Pancreas (tissue), 10 donors: ENCODE measurements around the gene LHFPL5. TPM values are rescaled to one million over a fixed set of nuclear protein-coding genes. Genes with fewer than 3 reads are reported as not detected.

Experiments used
- ATAC-seq, 4 donors: fragments of 200-7000 bp; cut with Tn5 transposase; one replicate each; pipeline versions ENCODE4 v1.8.0 to v1.9.1; 2020; ENCODE audit warnings: mild to moderate bottlenecking in 4 of 4, moderate library complexity in 4 of 4
- DNase-seq, 6 donors: peaks; one replicate each; pipeline ENCODE4 v3.0.0-alpha.2; 2020
- FAIRE-seq: peaks from 2 replicates; lab custom pipeline; 2012; peaks lifted over from hg19 to GRCh38; lab: Jason Lieb, UNC
- H3K27ac ChIP-seq, 4 donors: fragments of 200-600 bp; sonication (generic); 1 replicate in 3 of 4; 2 replicates in 1 of 4; pipeline versions ENCODE4 v1.5.0 to v1.8.0; 2020
- H3K27me3 ChIP-seq, 4 donors: fragments of 200-600 bp; one replicate each; pipeline ENCODE4 v1.8.0; 2021
- H3K36me3 ChIP-seq, 3 donors: fragments of 200-600 bp; sonication (generic) in 1 of 3; one replicate each; pipeline versions ENCODE4 v1.5.0 to v1.8.0; 2020 to 2021
- H3K4me1 ChIP-seq, 3 donors: fragments of 200-600 bp; one replicate each; pipeline ENCODE4 v1.8.0; 2021
- H3K4me3 ChIP-seq, 4 donors: fragments of 200-600 bp; sonication (generic) in 2 of 4; one replicate each; pipeline versions ENCODE4 v1.5.0 to v1.8.0; 2020 to 2021
- H3K9me3 ChIP-seq, 4 donors: fragments of 200-600 bp; one replicate each; pipeline ENCODE4 v1.8.0; 2021
- CTCF ChIP-seq, 4 donors: fragments of 200-600 bp; sonication (generic) in 3 of 4; IDR thresholded peaks; one replicate each; pipeline versions ENCODE4 v1.5.0 to v1.8.0; 2021; ENCODE audit warnings: antibody characterized with exemption in 4 of 4
- WGBS, 2 donors: extraction: QIAGEN DNeasy Blood & Tissue Kit; methylation state at CpG; one replicate each; pipeline ENCODE4 v1.1.7; 2013; 5-methylcytosine and 5-hydroxymethylcytosine counted together
- intact Hi-C, 3 donors: fragments of 100-400 bp; cut with DNase I; formaldehyde crosslinking; loops; one replicate each; pipeline versions ENCODE4 v1.11.1 to v1.14.2; 2022
- polyA plus RNA-seq, 2 donors: library from polyadenylated mRNA; stranded (reverse); fragments of 200-250 nt; gene quantifications; one replicate each; pipeline ENCODE4 v1.2.3, GENCODE V29; 2013
- total RNA-seq, 6 donors: library from RNA; stranded (reverse); fragmentation: NEBNext Ultra II Directional in 4 of 6; extraction: Animal tissue kit (Norgen Biotek cat#: 25700) in 4 of 6; gene quantifications; one replicate each; pipeline versions ENCODE4 v1.2.1 to v1.2.4, GENCODE V29; 2021 to 2023
- donor health status: healthy with polysubstance abuse.
- donor health status: DM: no; HTN: no; CAD: no; lungs with moderate emphysema.
- donor health status: DM: no; HTN: no; CAD: no.
- donor health status: control.
- donor health status: control.
- donor health status: Bipolar disorder and iron deficiency.
- donor health status: DM: yes; HTN: yes; CAD: no.
- donor health status: DM: no; HTN: no; CAD: no.
- donor health status: DM: no; HTN: no; CAD: no.
- donor health status: DM: yes; HTN: yes; CAD: no.

LHFPL5 gene
- total and polyA plus RNA-seq, 8 donors = 1.3 to 4.2 (median 2.8) TPM

DNA sequence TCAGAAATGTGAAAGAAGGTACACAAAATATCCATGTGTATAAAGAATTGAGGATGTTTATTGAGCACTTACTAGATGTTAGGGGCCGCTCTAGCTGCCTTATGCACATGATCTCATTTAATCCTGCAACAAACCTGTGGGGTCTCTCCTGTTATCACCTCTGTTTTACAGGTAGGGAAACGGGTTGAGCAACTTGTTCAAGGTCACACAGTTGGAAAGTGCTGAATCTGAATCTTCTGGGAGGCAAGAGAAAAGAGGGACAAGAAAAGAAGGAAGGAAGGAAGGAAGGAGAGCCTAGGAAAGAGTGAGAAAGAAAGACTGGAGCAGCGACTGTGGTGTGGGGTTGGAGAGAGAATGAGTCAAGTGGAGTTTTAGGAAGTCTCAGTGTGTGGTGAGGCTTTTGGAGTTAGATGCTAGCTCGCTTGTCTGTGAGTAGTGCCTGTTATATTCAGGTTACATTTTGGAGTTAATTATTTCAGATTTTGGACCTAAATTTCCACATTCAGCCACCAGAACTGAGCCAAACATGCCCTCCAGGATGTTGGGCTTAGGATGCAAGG lies 16.6 kb upstream of the LHFPL5 start:
- Histone ChIP-seq H3K36me3 (no peaks in the 10 kb centered on the region), H3K4me3 (peak overlapping the region in 1 of 4 donors; percentile 26), H3K4me1 (peaks cover 0 to 5% (median 0%) of the 10 kb centered on the region in 3 donors), H3K27ac (peak overlapping the region; percentile 6 to 66 (median 32)), H3K9me3 (no peaks in the 10 kb centered on the region), H3K27me3 (no peaks in the 10 kb centered on the region)
- ATAC-seq = peak in 3 of 4 donors; percentile 4 to 15 (median 10)
- WGBS, 2 donors = 35 to 37% methylated on average over 4 of the region's 4 CpGs
- no peak for FAIRE-seq
- intact Hi-C loops = no loop called here
- peak in 2 of 6 donors; percentile 50 to 53 for DNase-seq
- TF ChIP-seq CTCF (IDR thresholded peaks at IDR 0.05) = no peak

DNA sequence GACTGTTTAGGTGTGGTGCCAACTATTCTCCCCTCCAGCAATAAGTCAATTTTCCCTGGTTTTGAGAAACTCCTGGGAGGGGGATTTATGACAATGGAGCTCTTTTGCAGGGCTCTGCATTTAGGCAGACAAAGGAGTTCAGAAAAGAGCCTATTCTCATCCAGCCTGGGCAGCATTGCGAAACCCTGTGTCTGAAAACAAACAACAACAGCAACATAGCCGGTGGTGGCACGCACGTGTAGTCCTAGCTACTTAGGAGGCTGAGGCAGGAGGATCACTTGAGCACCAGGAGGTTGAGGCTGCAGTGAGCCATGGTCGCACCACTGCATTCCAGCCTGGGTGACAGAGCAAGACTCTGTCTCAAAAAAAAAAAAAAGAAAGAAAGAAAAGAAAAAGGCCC lies 14.5 kb upstream of the LHFPL5 start:
- H3K36me3 ChIP-seq = peaks cover 0 to 12% (median 6%) of the 10 kb centered on the region in 3 donors
- no peak overlapping the region for H3K27ac ChIP-seq
- peaks cover 0 to 5% (median 0%) of the 10 kb centered on the region in 3 donors for H3K4me1 ChIP-seq
- H3K27me3 ChIP-seq = no peaks in the 10 kb centered on the region
- no peaks in the 10 kb centered on the region for H3K9me3 ChIP-seq
- intact Hi-C loops = no loop called here
- no peak for TF ChIP-seq CTCF (IDR thresholded peaks at IDR 0.05)
- peak in 5 of 6 donors; percentile 27 to 84 (median 57) for DNase-seq
- FAIRE-seq = no peak
- ATAC-seq = peak in 1 of 4 donors; percentile 0
- no peak overlapping the region for H3K4me3 ChIP-seq
- WGBS, 2 donors = 33 to 35% methylated on average over 5 of the region's 5 CpGs

- intact Hi-C loops = no loop called here
- FAIRE-seq = no peak
Observed at GRCh38 chr6:35794536-35795452, 10.4 kb upstream of the LHFPL5 start.

DNA sequence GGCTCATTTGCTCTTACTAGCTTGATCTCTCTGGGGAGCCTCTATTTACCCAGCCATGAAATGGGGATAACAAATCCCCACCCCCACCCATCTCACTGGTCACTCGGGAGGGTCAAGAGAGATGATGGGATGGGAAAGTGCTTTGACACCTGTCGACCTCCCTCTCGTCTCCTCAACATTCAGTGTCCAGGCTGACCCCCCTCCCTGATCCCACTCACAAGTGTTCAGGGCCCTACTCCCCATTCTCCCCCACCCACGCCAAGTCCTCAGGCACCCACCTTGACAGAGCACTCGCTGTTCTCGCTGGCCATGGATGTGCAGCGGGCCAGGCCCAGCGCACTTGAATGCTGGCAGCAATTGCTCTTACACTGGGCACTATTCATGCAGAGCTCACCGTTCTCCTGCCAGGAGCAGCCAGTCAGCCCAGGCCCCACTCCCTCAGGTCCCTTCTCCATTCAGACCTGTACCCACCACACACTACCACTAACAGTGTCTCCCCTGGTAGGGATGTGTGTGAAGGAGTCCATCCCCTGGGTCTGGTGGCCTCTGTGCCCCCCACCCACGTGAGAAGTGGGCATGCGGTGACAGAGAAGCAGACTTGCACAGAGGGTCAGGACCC lies 9.6 kb upstream of the LHFPL5 start:
- ATAC-seq (no peak), FAIRE-seq (no peak), DNase-seq (peak in 4 of 6 donors; percentile 34 to 84 (median 61))
- Histone ChIP-seq H3K9me3 (no peaks in the 10 kb centered on the region), H3K27me3 (no peaks in the 10 kb centered on the region), H3K4me3 (peak overlapping the region; percentile 56 to 74 (median 60)), H3K27ac (peak overlapping the region; percentile 76 to 97 (median 91)), H3K4me1 (peaks cover 4 to 20% (median 5%) of the 10 kb centered on the region in 3 donors), H3K36me3 (peaks cover 0 to 13% (median 11%) of the 10 kb centered on the region in 3 donors)
- WGBS, 2 donors = 36 to 39% methylated on average over 11 of the region's 11 CpGs
- intact Hi-C loops = no loop called here
- TF ChIP-seq CTCF (IDR thresholded peaks at IDR 0.05) = no peak

More at GRCh38 chr6:35794536-35795452, 10.4 kb upstream of the LHFPL5 start:
- TF ChIP-seq CTCF (IDR thresholded peaks at IDR 0.05) = no peak
- ATAC-seq = peak in 1 of 4 donors; percentile 1
- Histone ChIP-seq H3K27ac (peak overlapping the region; percentile 76 to 97 (median 91)), H3K27me3 (no peaks in the 10 kb centered on the region), H3K36me3 (peaks cover 0 to 13% (median 11%) of the 10 kb centered on the region in 3 donors), H3K4me1 (peaks cover 4 to 20% (median 4%) of the 10 kb centered on the region in 3 donors), H3K4me3 (peak overlapping the region; percentile 56 to 74 (median 60)), H3K9me3 (no peaks in the 10 kb centered on the region)
- 37 to 41% methylated on average over 17 of the region's 17 CpGs for WGBS, 2 donors
- DNase-seq = peak; percentile 33 to 86 (median 55)
